Measurements from ENCODE around the gene SUDS3. TPM values are rescaled to one million over a fixed set of nuclear protein-coding genes. Genes with fewer than 3 reads are reported as not detected.

Gene SUDS3
- total and polyA plus RNA-seq, 2 experiments from 2014 or later: 53.0 to 77.1 TPM

DNA sequence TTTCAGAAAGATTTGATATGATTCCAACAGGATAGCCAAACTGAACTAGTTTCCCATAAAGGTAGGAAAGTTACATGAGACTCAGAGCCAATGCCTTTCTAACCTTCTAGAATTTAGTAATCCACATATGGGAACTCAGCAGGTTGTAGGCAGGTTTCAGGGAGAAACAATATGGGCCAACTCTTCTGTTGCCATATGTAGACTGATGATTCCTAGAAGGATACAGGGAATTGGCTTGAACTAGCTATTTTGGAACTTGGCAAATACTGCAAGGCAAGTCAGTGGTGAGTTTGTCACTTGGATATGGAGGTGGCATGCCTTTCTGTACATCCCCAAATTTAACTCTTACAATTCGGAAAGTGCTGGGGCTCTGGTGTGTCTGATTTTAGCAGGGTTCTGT, 15.5 kb downstream of the SUDS3 start:
- Histone ChIP-seq H3K4me2 (no peak overlapping the region), H3K27ac (ENCODE audit: low read depth) (no peak overlapping the region), H4K20me1 (replicated peaks; ENCODE audit: insufficient read depth) (peaks cover 17% of the 10 kb centered on the region), H3F3A (replicated peaks; ENCODE audit: low read depth) (no peaks in the 10 kb centered on the region), H3K36me3 (ENCODE audit: insufficient read depth) (peaks cover 37% of the 10 kb centered on the region), H3K4me1 (ENCODE audit: insufficient read depth) (no peaks in the 10 kb centered on the region), H3K79me2 (replicated peaks; ENCODE audit: insufficient read depth) (peaks cover 5% of the 10 kb centered on the region), H3K4me3 (no peak overlapping the region), H3K9me2 (ENCODE audit: insufficient read depth) (no peaks in the 10 kb centered on the region), H3K27me3 (ENCODE audit: insufficient read depth) (no peaks in the 10 kb centered on the region), H2AFZ (no peak overlapping the region)
- Mint-ChIP-seq H3K27me3 (ENCODE audit: insufficient read depth, low read depth, poor library complexity) (no peaks in the 10 kb centered on the region), H3K4me3 (no peak overlapping the region), H3K4me1 (no peaks in the 10 kb centered on the region), H3K27ac (no peak overlapping the region), H3K9me3 (no peaks in the 10 kb centered on the region), H3K36me3 (ENCODE audit: low read depth) (peaks cover 85% of the 10 kb centered on the region)
- no peak for TF ChIP-seq NANOG (IDR thresholded peaks at IDR 0.05; ENCODE audit: borderline replicate concordance)
- TF ChIP-seq, protein P1, sequence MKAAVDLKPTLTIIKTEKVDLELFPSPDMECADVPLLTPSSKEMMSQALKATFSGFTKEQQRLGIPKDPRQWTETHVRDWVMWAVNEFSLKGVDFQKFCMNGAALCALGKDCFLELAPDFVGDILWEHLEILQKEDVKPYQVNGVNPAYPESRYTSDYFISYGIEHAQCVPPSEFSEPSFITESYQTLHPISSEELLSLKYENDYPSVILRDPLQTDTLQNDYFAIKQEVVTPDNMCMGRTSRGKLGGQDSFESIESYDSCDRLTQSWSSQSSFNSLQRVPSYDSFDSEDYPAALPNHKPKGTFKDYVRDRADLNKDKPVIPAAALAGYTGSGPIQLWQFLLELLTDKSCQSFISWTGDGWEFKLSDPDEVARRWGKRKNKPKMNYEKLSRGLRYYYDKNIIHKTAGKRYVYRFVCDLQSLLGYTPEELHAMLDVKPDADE (IDR thresholded peaks at IDR 0.05): no peak
- no peak for TF ChIP-seq REST (IDR thresholded peaks at IDR 0.05; ENCODE audit: unreplicated experiment)
- TF ChIP-seq POLR2AphosphoS5 (IDR thresholded peaks at IDR 0.05; ENCODE audit: low read depth): no peak
- no peak for TF ChIP-seq CREB1 (CRISPR knock-in tag; IDR thresholded peaks at IDR 0.05; ENCODE audit: low read depth)
- TF ChIP-seq ZNF462 (CRISPR knock-in tag; IDR thresholded peaks at IDR 0.05): no peak
- no peak for TF ChIP-seq EZH2 (IDR thresholded peaks at IDR 0.05; ENCODE audit: low read depth, unreplicated experiment)
- TF ChIP-seq JUNB (IDR thresholded peaks at IDR 0.05; ENCODE audit: unreplicated experiment): no peak
- no peak for TF ChIP-seq STAT1 (IDR thresholded peaks at IDR 0.05; ENCODE audit: unreplicated experiment)
- no peak for TF ChIP-seq CTCF (conservative IDR thresholded peaks at IDR 0.05; ENCODE audit: low read depth in 2 of 2)
- no peak for TF ChIP-seq EZH2phosphoT487 (IDR thresholded peaks at IDR 0.05; ENCODE audit: unreplicated experiment)
- no peak for ATAC-seq
- no peak for DNase-seq (ENCODE audit: low spot score)

All from GM23338 (cell line).